Measurements from ENCODE around the gene KDM6B. TPM values are rescaled to one million over a fixed set of nuclear protein-coding genes. Genes with fewer than 3 reads are reported as not detected.

Gene KDM6B
- polyA plus RNA-seq, 1 donor from 2014 or later, result 2.5 TPM

DNA sequence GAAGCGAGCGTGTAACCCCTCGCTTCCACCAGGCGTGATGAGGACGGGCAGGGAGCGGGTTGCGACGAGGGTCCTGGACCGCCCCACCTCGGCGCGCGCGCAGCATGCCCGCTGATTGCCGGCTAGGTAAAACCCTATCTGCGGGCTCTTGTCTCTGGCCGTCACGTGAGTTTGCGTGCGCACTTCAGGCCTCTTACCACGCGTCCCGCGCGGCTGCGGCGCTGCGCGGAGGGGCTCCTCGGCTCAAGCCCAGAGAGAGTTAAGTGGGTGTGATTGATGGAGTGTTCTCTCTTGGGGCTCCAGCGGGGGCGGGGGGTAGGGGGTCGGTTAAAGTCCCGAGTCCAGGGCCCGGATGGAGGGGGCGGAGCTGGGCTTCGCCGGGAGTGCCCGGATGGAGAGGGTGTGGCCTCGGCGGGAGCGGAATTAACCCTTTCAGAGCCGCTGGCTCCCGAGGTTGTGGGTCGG is 7.9 kb downstream of the KDM6B start:
- peak overlapping the region; percentile 92 for H3K9ac ChIP-seq (ENCODE audit: low read length)
- H3F3A ChIP-seq (ENCODE audit: insufficient read depth, low read length, poor library complexity, severe bottlenecking), result peaks cover 6% of the 10 kb centered on the region
- H4K20me1 ChIP-seq (ENCODE audit: insufficient read depth), result peaks cover 48% of the 10 kb centered on the region
- no peaks in the 10 kb centered on the region for H3K27me3 ChIP-seq (ENCODE audit: insufficient read depth, low read depth, low read length)
- H3K4me2 ChIP-seq (ENCODE audit: low read length), result peak overlapping the region; percentile 99
- peak overlapping the region; percentile 99 for H3K4me3 ChIP-seq (ENCODE audit: low read length)
- peaks cover 82% of the 10 kb centered on the region for H3K79me2 ChIP-seq (replicated peaks; ENCODE audit: insufficient read depth, low read length)
- H3K9me3 ChIP-seq (ENCODE audit: low read length), result no peaks in the 10 kb centered on the region
- H3K27ac ChIP-seq (ENCODE audit: low read length), result peak overlapping the region; percentile 94
- peak; percentile 28 for TF ChIP-seq MXI1 (conservative IDR thresholded peaks at IDR 0.05; ENCODE audit: poor library complexity, severe bottlenecking)
- TF ChIP-seq POLR2AphosphoS5 (IDR thresholded peaks at IDR 0.05), result peak; percentile 59
- TF ChIP-seq CTCF (IDR thresholded peaks at IDR 0.05; ENCODE audit: poor library complexity, severe bottlenecking), result no peak
- H3K36me3 ChIP-seq (ENCODE audit: insufficient read depth, low read length), result no peaks in the 10 kb centered on the region
- no peaks in the 10 kb centered on the region for H3K9me2 ChIP-seq (ENCODE audit: insufficient read depth, low read length)
- no peak overlapping the region for H2AFZ ChIP-seq (ENCODE audit: low read depth, low read length)

DNA sequence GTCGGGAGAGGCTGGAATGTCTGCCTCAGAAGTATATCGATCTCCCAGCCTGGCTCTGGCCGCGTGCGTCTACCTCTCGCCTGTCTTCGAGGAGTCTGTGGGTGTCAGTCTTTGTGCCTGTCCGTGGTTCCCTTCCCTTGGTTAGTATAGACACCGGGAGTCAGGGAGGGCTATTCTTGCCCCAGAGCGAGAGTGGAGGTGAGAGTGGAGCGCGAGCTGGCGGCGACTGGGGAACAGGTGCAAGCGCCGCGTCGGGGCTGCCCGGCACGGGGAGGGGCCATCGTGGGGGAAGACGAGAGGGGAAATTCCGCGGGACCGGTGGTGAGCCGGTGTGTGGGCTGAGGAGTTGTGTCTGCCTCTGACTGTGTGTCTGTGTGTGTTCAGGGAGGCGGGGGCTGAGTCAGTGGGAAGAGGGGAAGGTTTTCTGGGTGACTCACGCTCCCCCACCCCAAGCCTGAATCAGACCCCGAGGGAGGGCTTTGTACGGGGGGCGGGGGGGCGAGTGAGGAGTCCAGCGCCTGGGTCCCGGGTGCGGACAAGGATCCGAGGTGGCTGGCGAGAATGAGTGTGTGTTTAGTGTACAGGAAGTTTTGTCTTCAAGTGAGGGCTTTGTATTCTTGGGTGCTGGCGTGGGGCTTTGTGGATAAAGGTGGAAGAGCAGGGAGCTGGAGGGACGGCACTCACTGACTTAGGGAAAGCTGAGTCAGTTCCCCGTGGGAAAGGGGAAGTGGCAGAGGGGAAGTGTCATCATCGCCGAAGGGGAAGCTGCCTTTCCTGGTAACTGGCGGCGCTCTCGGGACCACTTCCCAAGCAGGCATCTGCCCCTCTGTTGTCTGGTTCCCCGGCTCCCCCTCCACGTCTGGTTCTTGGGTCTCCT is 8.6 kb downstream of the KDM6B start:
- peaks cover 4% of the 10 kb centered on the region for H3F3A ChIP-seq (ENCODE audit: insufficient read depth, low read length, poor library complexity, severe bottlenecking)
- H2AFZ ChIP-seq (ENCODE audit: low read depth, low read length), result no peak overlapping the region
- H3K79me2 ChIP-seq (replicated peaks; ENCODE audit: insufficient read depth, low read length), result peaks cover 76% of the 10 kb centered on the region
- peak overlapping the region; percentile 99 for H3K4me3 ChIP-seq (ENCODE audit: low read length)
- H3K9ac ChIP-seq (ENCODE audit: low read length), result peak overlapping the region; percentile 92
- H4K20me1 ChIP-seq (ENCODE audit: insufficient read depth), result peaks cover 52% of the 10 kb centered on the region
- TF ChIP-seq RAD21 (conservative IDR thresholded peaks at IDR 0.05) (no peak), EZH2 (IDR thresholded peaks at IDR 0.05; ENCODE audit: borderline replicate concordance, insufficient read depth, low read length, poor library complexity, severe bottlenecking) (no peak), CTCF (IDR thresholded peaks at IDR 0.05; ENCODE audit: poor library complexity, severe bottlenecking) (no peak), SMC3 (conservative IDR thresholded peaks at IDR 0.05; ENCODE audit: poor library complexity) (peak; percentile 38), REST (IDR thresholded peaks at IDR 0.05; ENCODE audit: borderline replicate concordance) (peak; percentile 17), POLR2AphosphoS5 (IDR thresholded peaks at IDR 0.05) (peak; percentile 10)
- peak overlapping the region; percentile 97 for H3K4me2 ChIP-seq (ENCODE audit: low read length)
- no peaks in the 10 kb centered on the region for H3K9me2 ChIP-seq (ENCODE audit: insufficient read depth, low read length)
- no peaks in the 10 kb centered on the region for H3K27me3 ChIP-seq (ENCODE audit: insufficient read depth, low read depth, low read length)
- no peaks in the 10 kb centered on the region for H3K9me3 ChIP-seq (ENCODE audit: low read length)
- H3K36me3 ChIP-seq (ENCODE audit: insufficient read depth, low read length), result no peaks in the 10 kb centered on the region
- H3K27ac ChIP-seq (ENCODE audit: low read length), result peak overlapping the region; percentile 94

All from neural cell (in vitro differentiated cells).